HG02642 (cell line): ENCODE measurements around the gene MYO18A.

ENCODE experiments used
- ATAC-seq: cut with Tn5 transposase; IDR thresholded peaks from one replicate; pipeline ENCODE4 v1.9.1; 2021; ENCODE audit warnings: mild to moderate bottlenecking; ENCODE audit not compliant: unreplicated experiment, poor library complexity

Gene MYO18A

DNA sequence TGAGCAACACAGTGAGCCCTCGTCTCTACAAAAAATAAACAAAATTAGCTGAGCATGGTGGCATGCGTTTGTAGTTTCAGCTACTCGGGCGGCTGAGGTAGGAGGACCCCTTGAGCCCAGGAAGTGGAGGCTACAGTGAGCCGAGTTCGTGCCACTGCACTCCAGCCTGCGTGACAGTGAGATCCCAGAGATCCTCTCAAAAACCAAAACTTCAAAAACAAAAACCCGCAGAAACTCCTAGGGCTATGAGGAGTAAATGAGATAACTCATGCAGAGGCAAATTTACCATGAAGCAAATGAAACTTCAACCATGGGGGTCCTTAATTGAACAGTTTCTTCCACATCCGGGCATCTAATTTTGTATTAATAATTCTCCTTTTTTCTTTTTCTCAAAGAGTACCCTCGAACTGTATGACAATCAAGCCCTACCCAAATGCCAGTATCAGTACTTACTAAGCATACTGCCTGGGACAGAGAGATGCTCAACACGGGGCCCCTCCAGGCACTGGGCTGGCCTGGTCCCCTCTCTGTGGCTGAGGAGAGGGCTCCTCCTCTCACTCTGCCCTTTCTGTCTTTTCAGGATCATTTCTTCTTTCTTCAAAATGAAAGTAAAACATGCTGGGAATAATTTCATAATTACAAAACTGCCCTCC is 138.0 kb downstream of the MYO18A start:
- ATAC-seq = no peak

DNA sequence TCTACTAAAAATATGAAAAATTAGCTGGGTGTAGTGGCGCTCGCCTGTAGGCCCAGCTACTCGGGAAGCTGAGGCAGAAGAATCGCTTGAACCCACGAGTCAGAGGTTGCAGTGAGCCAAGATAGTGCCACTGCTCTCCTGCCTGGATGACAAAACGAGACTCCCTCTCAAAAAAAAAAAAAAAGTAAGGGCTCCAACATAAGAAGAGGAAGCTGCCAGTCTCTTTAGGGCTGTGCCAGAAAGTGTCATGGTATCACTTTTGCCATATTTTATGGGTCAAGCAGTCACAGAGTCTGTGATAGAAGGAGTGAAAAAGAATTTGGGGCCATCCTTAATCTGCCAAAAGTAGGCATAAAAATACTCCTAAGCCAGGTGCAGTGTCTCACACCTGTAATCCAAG is 138.6 kb downstream of the MYO18A start:
- no peak for ATAC-seq

DNA sequence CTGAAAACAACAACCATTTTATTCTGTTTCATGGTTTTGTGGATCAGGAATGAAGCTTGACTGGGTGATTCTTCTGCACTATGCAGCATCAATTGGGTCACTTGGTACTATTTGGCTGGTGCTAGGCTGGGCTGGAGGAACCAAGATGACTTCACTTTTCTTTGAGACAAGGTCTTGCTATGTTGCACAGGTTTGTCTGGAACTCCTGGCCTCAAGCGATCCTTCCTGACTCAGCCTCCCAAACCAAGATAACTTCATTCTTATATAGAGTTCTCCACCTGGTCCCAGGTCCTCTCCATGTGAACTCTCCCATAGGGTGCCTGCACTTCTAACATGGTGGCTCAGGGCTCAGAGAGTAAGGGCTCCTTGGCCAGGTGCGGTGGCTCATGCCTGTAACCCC is 139.1 kb downstream of the MYO18A start:
- no peak for ATAC-seq

DNA sequence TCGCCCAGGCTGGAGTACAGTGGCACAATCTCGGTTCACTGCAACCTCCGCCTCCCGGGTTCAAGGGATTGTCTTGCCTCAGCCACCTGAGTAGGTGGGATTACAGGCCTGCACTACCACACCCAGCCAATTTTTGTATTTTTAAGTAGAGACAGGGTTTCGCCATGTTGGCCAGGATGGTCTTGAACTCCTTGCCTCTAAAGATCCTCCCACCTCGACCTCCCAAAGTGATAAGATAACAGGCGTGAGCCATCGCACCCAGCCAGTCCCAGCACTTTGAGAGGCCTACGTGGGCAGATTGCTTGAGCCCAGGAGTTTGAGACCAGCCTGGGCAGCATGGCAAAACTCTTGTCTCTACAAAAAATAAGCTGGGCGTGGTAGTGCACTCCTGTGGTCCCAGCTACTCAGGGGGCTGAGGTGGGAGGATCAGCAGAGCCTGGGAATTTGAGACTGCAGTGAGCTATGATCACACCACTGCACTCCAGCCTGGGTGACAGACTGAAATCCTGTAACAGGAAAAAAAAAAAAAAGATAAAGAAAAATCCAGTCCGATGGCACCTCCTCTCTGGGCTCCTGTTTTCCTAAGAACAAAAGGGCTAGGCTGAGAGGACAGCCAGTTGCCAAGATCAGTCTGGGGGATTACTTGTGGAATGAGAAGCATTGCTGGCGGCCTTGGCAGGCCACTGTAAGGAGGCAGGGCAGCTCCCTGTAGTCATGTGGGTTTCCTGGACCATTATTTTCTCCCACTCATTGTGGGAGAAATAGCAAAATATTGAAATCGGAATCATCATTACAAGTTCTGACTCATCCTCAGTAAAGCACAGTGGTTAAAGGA is 140.2 kb downstream of the MYO18A start:
- ATAC-seq = no peak

DNA sequence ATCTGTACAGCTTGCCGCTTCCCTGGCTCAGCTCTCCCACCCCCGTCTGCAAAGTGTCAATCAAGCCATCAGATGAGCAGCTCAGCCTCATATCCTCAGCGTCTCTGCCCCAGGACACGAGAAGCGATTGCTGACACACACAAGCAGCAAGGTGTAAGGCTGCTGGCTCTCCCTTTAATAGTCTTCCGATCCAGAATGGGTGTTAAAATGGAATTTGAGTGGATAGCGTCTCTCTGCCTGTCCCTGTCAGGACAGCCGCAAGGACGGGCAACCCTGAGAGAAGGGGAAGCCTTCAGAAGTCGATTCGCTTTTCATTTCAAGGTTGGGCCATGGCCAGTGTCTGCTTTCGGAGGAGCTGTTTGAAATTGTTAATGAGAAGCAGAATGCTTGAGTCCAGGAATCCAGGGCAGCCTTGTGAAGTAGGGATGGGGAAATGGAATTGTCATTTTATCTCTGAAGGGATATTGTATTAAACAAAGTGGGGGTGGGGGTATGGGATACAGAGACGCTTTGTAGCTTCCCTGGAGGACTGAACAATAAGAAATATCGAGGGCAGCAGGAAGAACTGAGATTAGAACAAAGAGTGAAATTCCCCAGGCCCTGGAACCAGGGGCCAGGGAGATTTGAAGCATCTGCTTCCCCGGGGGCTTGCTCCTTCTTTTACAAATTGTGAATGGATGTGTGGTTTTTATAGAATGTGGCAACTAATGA is 142.0 kb downstream of the MYO18A start:
- no peak for ATAC-seq

DNA sequence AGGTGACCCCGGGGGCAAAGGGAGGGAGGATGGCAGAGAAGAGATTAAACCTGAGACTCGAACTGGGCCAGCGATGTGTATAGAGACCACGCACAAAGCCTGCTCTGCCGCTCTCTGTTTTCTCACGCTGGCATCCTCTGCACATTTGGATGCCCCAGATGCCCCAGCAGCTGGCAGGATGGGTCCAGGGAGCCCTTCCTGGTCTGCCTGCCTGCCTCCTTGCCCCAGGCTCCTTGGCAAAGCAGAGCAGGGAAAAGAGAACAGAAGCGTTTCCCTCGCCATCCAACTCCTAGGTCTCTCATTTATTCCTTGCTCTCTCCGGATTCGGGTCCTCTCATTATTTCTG is 142.5 kb downstream of the MYO18A start:
- ATAC-seq = no peak

DNA sequence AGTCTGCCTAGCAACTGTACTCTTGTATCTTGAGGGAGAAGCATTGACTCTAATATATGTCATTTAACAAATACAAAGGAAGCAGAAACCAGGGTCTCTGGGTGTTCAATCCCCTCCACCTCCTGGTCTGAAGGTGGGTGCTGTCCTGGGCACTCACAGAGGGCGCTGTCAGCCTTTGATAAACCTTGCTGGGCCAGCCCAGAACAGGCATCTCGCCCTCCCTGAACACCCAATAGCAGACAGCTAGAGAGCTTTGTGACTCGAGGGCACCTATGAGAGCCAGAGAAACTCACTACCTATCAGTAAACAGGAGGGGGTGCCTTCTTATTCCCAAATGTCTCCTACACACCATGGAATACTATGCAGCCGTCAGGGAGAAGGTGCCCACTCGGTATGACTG is 143.6 kb downstream of the MYO18A start:
- ATAC-seq = no peak

DNA sequence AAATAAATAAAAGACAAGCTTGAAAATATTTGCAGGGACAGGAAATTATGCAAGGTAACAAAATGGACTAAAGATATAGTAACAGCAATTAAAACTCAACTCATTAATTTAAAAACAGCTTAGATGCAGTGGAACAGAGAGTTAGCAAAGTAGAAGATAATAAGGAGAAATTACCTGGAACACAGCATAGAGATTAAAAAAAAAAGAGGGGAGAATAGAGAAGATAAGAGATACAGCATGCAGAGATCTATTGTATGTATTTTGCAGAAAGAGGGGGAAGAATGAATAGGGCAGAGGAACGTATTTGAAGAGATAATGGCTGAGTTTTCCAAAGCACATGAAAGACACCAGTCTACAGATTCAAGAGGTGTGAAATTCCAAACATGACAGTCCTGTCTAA is 145.7 kb downstream of the MYO18A start:
- ATAC-seq = no peak

DNA sequence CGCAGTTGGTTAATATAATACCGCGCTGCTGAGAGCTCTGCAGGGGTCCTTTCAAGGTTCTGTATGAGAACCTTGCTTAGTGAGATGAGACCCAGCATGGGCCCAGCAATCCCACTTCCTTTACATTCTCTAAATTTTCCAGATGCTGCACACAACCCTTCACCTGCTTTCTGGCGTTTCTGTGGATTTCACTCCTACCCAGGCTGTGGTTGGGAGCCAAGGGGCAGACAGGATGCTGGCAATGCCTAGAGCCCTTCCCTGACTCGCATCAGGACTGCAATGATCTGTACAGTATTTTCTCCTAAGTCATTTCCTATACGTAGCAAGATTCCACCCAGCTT is 147.4 kb downstream of the MYO18A start:
- no peak for ATAC-seq

DNA sequence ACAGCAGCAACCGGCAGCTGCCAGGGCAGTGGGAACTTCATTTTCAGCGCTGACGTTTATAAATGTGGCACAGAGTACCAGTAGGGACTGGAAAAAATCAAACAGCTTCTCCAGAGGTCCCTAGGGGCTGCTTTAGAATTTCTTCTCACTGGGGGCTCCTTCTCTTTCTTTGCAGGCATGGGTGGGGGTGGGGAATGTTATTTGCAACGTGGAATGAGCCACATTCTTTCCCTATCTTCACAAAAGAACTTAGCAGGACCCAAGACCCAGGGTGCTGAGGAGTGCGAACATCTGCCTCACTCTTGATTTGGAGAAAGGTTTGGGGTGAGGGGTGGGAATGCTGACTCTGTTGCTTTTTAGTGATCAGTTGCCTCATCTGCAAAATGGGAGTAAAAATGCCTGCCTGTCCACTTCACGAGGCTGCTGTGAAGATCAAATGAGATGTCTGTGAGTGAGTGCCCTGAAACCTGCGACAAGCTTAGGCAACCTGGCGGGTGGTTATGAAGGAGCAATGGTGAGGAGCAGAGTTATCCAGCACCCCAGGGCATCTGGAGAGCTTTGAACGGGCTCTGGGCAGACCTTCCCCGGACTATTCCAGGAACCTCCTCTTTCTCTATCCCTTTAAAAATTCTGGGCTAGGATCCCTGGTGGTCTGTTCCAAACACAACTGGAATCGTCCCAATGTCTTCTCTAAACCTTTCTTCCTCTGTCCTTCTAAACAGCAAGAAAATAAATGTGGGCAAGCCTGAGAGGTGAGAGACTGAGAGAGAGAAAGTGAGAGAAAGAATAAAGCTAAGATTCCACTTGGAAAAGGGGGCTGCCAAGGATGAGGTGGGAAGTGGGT is 148.0 kb downstream of the MYO18A start:
- ATAC-seq = no peak

DNA sequence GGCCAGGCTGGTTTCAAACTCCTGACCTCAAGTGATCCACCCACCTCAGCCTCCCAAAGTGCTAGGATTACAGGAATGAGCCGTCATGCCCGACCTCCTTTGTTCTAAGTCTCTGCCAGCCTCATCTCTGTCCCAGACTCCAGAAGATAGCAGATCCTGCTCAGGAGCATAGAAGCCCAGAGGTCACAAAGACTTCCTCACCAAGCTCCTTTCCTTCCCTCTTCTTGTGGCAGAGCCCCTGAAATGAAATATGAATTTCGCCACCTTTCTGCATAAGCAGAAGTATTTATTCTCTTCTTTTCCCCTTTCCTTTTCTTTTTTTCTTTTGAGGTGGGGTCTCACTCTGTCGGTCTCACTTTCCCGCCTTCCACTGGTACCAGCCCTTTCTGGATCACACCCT is 148.7 kb downstream of the MYO18A start:
- no peak for ATAC-seq

DNA sequence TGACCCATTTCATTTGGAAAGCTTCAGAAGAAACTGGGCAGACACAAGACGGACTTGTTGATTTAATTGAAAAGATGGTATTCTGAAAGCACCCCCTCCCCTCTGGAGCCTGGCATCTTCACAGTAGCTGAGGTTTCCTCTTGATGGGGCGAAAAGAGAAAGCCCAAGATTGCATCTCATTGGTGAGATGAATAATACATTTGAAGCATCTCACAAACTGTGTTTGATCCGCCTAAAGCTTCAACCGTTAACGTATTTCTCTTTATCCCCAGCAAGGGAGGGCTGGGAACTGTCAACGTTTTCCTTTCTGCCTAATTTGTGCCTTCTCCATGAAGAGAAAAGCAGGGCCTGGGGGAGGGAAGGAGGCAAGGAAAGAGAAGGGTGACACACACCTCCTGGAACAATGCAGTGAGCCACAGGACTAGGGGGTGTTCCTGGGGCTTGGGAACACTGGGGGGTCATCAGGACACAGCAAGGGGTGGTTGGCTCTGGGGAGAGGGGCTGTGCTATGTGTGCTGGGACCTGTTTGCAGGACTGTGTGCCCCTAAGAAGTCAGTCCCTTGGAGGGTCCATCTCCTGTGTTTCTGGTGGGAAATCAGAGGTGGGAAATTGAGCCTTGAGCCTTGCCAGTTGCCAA is 155.8 kb downstream of the MYO18A start:
- ATAC-seq = no peak

DNA sequence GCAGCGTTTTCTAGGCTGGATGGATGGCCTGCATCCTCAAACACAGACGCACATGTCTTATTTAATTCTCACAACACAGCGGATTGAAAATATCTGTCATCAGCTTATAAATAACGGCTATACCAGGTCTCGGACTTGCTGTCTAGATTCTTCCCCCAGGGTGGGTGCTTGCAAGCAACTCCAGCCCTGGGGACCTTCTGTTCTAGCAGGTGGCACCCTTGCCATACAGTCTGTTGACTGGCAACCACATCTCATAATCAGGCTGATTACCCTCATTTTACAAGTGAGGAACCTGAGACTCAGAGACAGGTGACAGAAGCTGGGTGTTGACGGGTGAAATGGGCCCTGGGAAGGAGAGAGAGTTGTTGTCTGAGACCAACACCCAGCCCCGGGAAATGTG is 158.1 kb downstream of the MYO18A start:
- no peak for ATAC-seq

DNA sequence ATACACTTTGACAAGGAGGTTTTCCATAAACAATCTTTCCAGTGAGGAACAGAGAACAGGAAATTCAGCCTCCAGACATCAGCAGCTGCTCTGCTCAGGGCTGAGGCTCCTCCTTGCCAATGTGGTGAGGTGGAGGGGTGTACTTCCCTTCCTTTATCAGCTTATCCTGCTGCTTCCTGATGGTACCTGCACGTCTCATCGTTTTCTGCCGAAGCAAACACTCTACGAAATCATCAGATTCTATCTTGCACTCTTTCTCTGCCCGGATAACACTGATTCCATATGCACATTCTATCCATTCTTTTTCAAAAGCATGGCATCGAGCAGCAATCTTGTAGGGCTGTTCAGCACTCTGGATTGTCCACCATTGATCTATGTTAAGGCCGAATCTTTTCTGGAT is 159.0 kb downstream of the MYO18A start:
- no peak for ATAC-seq
